GM12878 (cell line): Measurements from ENCODE around the gene TCF12. TPM values are rescaled to one million over a fixed set of nuclear protein-coding genes. Genes with fewer than 3 reads are reported as not detected.

Experiments
- ATAC-seq: fragments of 200-7000 bp; cut with Tn5 transposase; 3 replicates; pipeline ENCODE4 v1.9.1; 2020; ENCODE audit warnings: mild to moderate bottlenecking, moderate library complexity
- BruUV-seq: library from RNA; stranded (reverse); fragments of 400-500 nt; replicated peaks from 2 replicates; lab custom pipeline; 2021; lab: Mats Ljungman, UMichigan
- CTCF ChIA-PET: fragments of 300-600 bp; sonication (Branson Sonifier 250); formaldehyde crosslinking; extraction: SDS; loops from one replicate; lab custom pipeline; 2021; ENCODE audit warnings: inconsistent platforms; lab: Yijun Ruan, JAX
- POLR2A ChIA-PET: fragments of 350-600 bp; formaldehyde crosslinking; extraction: SDS; loops from one replicate; lab custom pipeline; 2021; ENCODE audit warnings: inconsistent platforms; lab: Charles Lee
- RAD21 ChIA-PET: fragments of 300-600 bp; sonication (Branson Sonifier 250); formaldehyde crosslinking; loops from one replicate; lab custom pipeline; 2023; ENCODE audit warnings: antibody characterized with exemption; ENCODE audit not compliant: unreplicated experiment; lab: Charles Lee
- SMC1A ChIA-PET: fragments of 300-600 bp; sonication (Branson Sonifier 250); formaldehyde crosslinking; loops from one replicate; lab custom pipeline; 2023; ENCODE audit not compliant: unreplicated experiment, uncharacterized antibody; lab: Charles Lee
- DNase-seq: peaks from one replicate; pipeline ENCODE4 v3.0.0-alpha.2; 2011; ENCODE audit warnings: low read depth, low spot score
- FAIRE-seq: peaks from 3 replicates; lab custom pipeline; 2011; peaks lifted over from hg19 to GRCh38; lab: Jason Lieb, UNC
- H2AFZ ChIP-seq: 2 replicates; pipeline ENCODE4 v1.6.0; 2011; ENCODE audit warnings: low read depth, low read length, control low read depth; ENCODE audit not compliant: control insufficient read depth
- H3K27ac ChIP-seq: 2 replicates; pipeline ENCODE4 v1.5.1; 2011; ENCODE audit warnings: control low read depth; ENCODE audit not compliant: control insufficient read depth, insufficient read depth
- H3K27me3 ChIP-seq, 2 experiments: replicated peaks in 1 of 2; 2 replicates each; pipeline versions ENCODE4 v1.6.0 to v1.6.1; 2011; ENCODE audit warnings: low read length in 1 of 2; ENCODE audit not compliant: control insufficient read depth in 2 of 2, insufficient read depth in 2 of 2
- H3K36me3 ChIP-seq, 2 experiments: 2 replicates each; pipeline ENCODE4 v1.5.1; 2011; ENCODE audit warnings: low read length in 1 of 2; ENCODE audit not compliant: control insufficient read depth in 2 of 2, insufficient read depth in 2 of 2
- H3K4me1 ChIP-seq: 2 replicates; pipeline ENCODE4 v1.6.1; 2011; ENCODE audit warnings: mild to moderate bottlenecking, low read length, moderate library complexity, mixed read lengths; ENCODE audit not compliant: control insufficient read depth, insufficient read depth
- H3K4me2 ChIP-seq: 2 replicates; pipeline ENCODE4 v1.6.0; 2011; ENCODE audit warnings: control low read depth; ENCODE audit not compliant: control insufficient read depth, insufficient read depth
- H3K4me3 ChIP-seq: fragments of 200-600 bp; sonication (generic); 2 replicates; pipeline ENCODE4 v1.5.1; 2016
- H3K79me2 ChIP-seq: 2 replicates; pipeline ENCODE4 v1.6.0; 2011; ENCODE audit warnings: low read length; ENCODE audit not compliant: control insufficient read depth, insufficient read depth
- H3K9ac ChIP-seq: 2 replicates; pipeline ENCODE4 v1.8.0; 2011; ENCODE audit warnings: low read length, control low read depth, mixed read lengths; ENCODE audit not compliant: control insufficient read depth, insufficient read depth
- H3K9me3 ChIP-seq: replicated peaks from 3 replicates; pipeline ENCODE4 v1.5.1; 2011; ENCODE audit warnings: mild to moderate bottlenecking, low read length; ENCODE audit not compliant: control insufficient read depth, insufficient read depth
- H4K20me1 ChIP-seq: 2 replicates; pipeline ENCODE4 v1.6.0; 2011; ENCODE audit not compliant: control insufficient read depth, insufficient read depth
- CEBPZ ChIP-seq: fragments of 150-350 bp; IDR thresholded peaks from 2 replicates; pipeline ENCODE4 v1.6.1; 2016; ENCODE audit warnings: low read depth, low read length
- E2F8 ChIP-seq: fragments of 450-650 bp; IDR thresholded peaks from 2 replicates; pipeline ENCODE4 v1.6.1; 2018; ENCODE audit warnings: mild to moderate bottlenecking, low read depth, moderate library complexity; ENCODE audit not compliant: partially characterized antibody
- IRF4 ChIP-seq: IDR thresholded peaks from 2 replicates; pipeline ENCODE4 v1.6.1; 2011; ENCODE audit warnings: low read depth, low read length
- KDM1A ChIP-seq: fragments of 200-600 bp; sonication (generic); IDR thresholded peaks from 2 replicates; pipeline ENCODE4 v1.6.1; 2016; ENCODE audit warnings: borderline replicate concordance
- MEF2A ChIP-seq: IDR thresholded peaks from 2 replicates; pipeline ENCODE4 v1.6.1; 2011; ENCODE audit warnings: low read depth, mild to moderate bottlenecking, low read length, moderate library complexity; ENCODE audit not compliant: insufficient read depth
- NFYA ChIP-seq: IDR thresholded peaks from 2 replicates; pipeline ENCODE4 v1.6.1; 2011; ENCODE audit warnings: low read depth, mild to moderate bottlenecking, low read length, improper control_type of control experiment, borderline replicate concordance
- NFYB ChIP-seq: IDR thresholded peaks from 2 replicates; pipeline ENCODE4 v1.6.1; 2011; ENCODE audit warnings: low read depth, mild to moderate bottlenecking, low read length, improper control_type of control experiment, moderate library complexity; ENCODE audit not compliant: insufficient read depth
- RAD21 ChIP-seq: IDR thresholded peaks from 2 replicates; pipeline ENCODE4 v1.6.1; 2011; ENCODE audit warnings: mild to moderate bottlenecking, low read depth, low read length, moderate library complexity; ENCODE audit not compliant: insufficient read depth
- ZNF274 ChIP-seq: IDR thresholded peaks from one replicate; pipeline ENCODE4 v1.8.0; 2011; ENCODE audit not compliant: insufficient read length, insufficient read depth
- ZNF384 ChIP-seq: IDR thresholded peaks from 2 replicates; pipeline ENCODE4 v1.6.1; 2012; ENCODE audit warnings: low read depth, mild to moderate bottlenecking, low read length, improper control_type of control experiment, borderline replicate concordance
- WGBS: methylation state at CpG from one replicate; pipeline ENCODE4 v1.1.6; 2016; ENCODE audit warnings: low lambda C conversion rate; ENCODE audit not compliant: insufficient replicate concordance, insufficient coverage; ENCODE audit errors: missing lambda C conversion rate; 5-methylcytosine and 5-hydroxymethylcytosine counted together
- in situ Hi-C: fragments of 300-500 bp; cut with MboI; formaldehyde crosslinking; loops from 9 replicates; pipeline ENCODE4 v1.14.3; 2018; ENCODE audit warnings: mixed read lengths
- intact Hi-C: fragments of 100-400 bp; cut with micrococcal nuclease; formaldehyde crosslinking; loops from one replicate; pipeline ENCODE4 v1.14.2; 2022; ENCODE audit not compliant: unreplicated experiment
- polyA plus RNA-seq, 11 experiments: library from polyadenylated mRNA; depleted of rRNA in 4 of 11; unstranded in 6 of 11; stranded (reverse) in 5 of 11; fragments of >200 nt; fragmentation: Nextera tagmentation in 4 of 11; fragmentation: Illumina TruSeq in 1 of 11; extraction: Ambion mirVana in 4 of 11; extraction: Trizol in 1 of 11; gene quantifications; 1 replicate in 1 of 11; 2 replicates in 10 of 11; pipeline versions ENCODE4 v1.2.1 to v1.2.3, GENCODE V29; 2011 to 2016; ENCODE audit warnings: inconsistent platforms in 2 of 11, missing spikeins in 2 of 11, low read depth in 1 of 11
- total RNA-seq, 4 experiments: library from RNA; depleted of rRNA in 3 of 4; stranded (reverse); fragments of >200 nt in 3 of 4; fragmentation: Illumina TruSeq in 1 of 4; extraction: Trizol in 1 of 4; gene quantifications; 2 replicates each; pipeline versions ENCODE4 v1.2.1 to v1.2.3, GENCODE V29; 2013 to 2021

The TCF12 gene
- total and polyA plus RNA-seq, 10 of the 15 experiments (the other 5 are each of a cell fraction or from before 2014, with no cell fraction given): 8.2 to 70.9 (median 49.5) TPM

- ChIA-PET RAD21 (no interaction called here), CTCF (no interaction called here)
- Histone ChIP-seq H3K4me1 (no peaks in the 10 kb centered on the region), H3K9me3 (no peaks in the 10 kb centered on the region), H3K4me2 (no peak overlapping the region), H3K36me3 (no peaks in the 10 kb centered on the region), H3K4me3 (no peak overlapping the region)
- intact Hi-C loops: no loop called here
- in situ Hi-C loops: no loop called here
- TF ChIP-seq MEF2A (no peak), IRF4 (no peak), NFYA (no peak), NFYB (no peak), ZNF274 (no peak), E2F8 (no peak), KDM1A (no peak), RAD21 (no peak), CEBPZ (no peak), ZNF384 (no peak)
- TF ChIP-seq, all 136 proteins: peak for 0
- POLR2A ChIA-PET: no interaction called here
- Histone ChIP-seq H2AFZ (no peak overlapping the region), H4K20me1 (no peaks in the 10 kb centered on the region), H3K27ac (no peak overlapping the region), H3K27me3 (no peaks in the 10 kb centered on the region), H3K79me2 (no peaks in the 10 kb centered on the region), H3K9ac (no peak overlapping the region)
- no TSS peak for BruUV-seq
- SMC1A ChIA-PET: no interaction called here
- no peak for ATAC-seq
- no peak for DNase-seq
- 90% methylated on average over 29 of the region's 36 CpGs for WGBS
- FAIRE-seq: no peak
These were observed 400.9 kb downstream of the TCF12 start for GRCh38 chr15:57319226-57319918.
